GM18498 (cell line): ENCODE data around the gene NRSN2.
"Not testable (repeated sequence)": the region's sequence is repeated elsewhere in the genome, so short reads cannot be mapped to it uniquely, and the experiment has no call there.

Experiments
- ATAC-seq: cut with Tn5 transposase; IDR thresholded peaks from one replicate; pipeline ENCODE4 v1.9.1; 2021; ENCODE audit warnings: mild to moderate bottlenecking, moderate library complexity; ENCODE audit not compliant: unreplicated experiment

Gene NRSN2

DNA sequence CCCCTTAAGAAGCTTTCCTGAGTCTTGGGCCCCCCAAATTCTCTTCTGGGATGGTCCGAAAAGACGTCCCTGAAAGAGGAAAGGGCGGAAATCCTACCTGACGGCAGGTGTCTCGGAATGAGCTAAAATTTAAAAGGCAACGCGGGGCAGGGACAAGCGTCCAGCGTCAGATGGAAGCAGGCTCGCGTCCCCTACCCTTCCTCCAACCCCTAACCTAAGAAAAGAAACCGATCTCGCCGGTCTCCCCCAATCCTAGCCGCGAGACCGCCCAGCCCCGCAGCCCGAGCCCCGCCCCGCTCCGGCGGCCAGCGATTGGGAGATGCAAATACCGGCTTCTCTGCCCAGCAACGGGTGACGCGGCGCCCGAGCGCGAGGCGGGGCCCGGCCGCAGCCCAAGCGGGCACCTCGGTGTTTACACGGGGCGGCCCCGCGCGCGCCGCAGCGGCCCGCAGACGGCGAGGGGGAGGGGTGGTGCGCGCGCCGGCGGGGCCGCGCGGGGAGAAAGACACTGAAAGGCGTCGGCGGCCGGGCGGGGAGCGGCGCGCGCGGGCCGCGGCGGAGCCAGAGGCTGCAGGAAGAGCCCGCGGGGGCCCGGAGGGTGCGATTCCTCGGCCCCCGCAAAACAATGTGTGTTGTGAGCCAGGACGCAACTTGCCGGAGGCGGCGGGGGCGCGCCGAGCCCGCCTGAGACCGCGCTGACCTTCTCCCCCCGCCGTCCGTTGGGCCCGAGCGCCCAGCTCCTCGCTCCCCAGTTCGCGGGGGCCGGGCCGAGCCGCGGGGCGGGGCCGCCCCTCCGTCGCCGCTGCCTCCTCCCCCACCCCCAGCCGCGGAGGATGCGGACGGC is 21.6 kb upstream of the NRSN2 start, which contains the start of gene SOX12:
Gene SOX12 (plus strand): TSS at position 508 of the 844 bp plus-strand sequence. CDS start 373 bp downstream, outside the sequence.
- peak; percentile 78 for ATAC-seq

DNA sequence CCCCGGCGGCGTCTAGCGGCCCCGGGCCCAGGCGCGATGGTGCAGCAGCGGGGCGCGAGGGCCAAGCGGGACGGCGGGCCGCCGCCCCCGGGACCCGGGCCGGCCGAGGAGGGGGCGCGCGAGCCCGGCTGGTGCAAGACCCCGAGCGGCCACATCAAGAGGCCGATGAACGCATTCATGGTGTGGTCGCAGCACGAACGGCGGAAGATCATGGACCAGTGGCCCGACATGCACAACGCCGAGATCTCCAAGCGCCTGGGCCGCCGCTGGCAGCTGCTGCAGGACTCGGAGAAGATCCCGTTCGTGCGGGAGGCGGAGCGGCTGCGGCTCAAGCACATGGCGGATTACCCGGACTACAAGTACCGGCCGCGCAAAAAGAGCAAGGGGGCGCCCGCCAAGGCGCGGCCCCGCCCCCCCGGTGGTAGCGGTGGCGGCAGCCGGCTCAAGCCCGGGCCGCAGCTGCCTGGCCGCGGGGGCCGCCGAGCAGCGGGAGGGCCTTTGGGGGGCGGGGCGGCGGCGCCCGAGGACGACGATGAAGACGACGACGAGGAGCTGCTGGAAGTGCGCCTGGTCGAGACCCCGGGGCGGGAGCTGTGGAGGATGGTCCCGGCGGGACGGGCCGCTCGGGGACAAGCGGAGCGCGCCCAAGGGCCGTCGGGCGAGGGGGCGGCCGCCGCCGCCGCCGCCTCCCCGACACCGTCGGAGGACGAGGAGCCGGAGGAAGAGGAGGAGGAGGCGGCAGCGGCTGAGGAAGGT is 20.8 kb upstream of the NRSN2 start:
- ATAC-seq: peak; percentile 5

DNA sequence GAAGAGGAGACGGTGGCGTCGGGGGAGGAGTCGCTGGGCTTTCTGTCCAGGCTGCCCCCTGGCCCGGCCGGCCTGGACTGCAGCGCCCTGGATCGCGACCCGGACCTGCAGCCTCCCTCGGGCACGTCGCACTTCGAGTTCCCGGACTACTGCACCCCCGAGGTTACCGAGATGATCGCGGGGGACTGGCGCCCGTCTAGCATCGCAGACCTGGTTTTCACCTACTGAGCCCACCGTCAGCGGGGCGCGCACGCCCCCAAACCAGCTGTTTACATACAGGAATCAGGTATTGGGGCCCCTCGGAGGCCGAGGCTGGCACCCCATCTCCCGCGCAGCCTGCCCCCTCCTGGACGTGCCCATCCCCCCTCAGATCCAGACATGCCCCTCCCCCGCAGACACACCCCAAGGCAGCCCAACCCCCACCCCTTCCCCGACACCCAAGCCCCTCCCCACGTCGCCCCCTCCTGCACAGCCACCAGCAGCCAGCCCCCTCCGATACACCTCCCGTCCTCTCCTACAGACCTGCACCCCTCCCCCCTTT is 20.2 kb upstream of the NRSN2 start:
- ATAC-seq: no peak

DNA sequence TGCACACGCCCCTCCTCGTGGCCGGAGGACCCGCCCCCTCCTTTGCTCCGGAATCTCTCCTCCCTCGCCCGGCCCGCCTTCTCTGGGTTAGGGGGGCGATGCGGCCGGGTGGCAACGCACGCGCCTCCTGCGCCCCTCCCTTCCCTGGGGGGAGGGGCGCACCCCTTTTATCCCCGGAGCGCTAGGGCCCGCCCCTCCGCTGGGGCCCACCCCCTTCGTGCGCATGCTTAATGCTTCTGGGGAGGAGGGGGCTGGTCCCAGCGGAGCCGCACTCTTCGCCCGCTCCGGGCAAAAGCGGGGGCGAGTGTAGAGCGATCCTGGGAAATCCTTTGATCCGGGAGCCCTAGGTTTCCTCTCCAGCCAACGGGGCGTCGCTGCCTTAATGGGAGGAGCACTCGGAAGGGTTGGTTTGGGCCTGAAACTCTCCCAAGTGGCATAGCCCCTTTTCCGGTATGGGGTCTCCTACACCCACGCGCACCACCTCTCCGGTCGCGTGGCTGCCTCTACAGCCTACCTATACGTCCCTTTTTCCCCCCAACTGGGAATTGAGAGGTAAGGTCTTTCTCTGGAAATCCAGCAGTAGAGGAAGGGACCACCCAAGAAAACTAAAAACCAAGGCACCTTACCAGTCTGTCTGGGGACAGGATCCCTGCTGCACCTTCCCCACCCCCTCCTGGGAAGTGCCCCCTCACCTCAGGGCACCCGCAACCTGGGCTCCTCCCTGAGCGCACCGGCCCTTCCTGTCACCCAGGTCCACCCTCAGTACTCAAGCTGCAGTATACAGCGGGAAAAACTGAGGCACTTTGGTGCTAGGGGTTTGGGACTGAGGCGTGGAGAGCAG is 19.5 kb upstream of the NRSN2 start:
- no peak for ATAC-seq

DNA sequence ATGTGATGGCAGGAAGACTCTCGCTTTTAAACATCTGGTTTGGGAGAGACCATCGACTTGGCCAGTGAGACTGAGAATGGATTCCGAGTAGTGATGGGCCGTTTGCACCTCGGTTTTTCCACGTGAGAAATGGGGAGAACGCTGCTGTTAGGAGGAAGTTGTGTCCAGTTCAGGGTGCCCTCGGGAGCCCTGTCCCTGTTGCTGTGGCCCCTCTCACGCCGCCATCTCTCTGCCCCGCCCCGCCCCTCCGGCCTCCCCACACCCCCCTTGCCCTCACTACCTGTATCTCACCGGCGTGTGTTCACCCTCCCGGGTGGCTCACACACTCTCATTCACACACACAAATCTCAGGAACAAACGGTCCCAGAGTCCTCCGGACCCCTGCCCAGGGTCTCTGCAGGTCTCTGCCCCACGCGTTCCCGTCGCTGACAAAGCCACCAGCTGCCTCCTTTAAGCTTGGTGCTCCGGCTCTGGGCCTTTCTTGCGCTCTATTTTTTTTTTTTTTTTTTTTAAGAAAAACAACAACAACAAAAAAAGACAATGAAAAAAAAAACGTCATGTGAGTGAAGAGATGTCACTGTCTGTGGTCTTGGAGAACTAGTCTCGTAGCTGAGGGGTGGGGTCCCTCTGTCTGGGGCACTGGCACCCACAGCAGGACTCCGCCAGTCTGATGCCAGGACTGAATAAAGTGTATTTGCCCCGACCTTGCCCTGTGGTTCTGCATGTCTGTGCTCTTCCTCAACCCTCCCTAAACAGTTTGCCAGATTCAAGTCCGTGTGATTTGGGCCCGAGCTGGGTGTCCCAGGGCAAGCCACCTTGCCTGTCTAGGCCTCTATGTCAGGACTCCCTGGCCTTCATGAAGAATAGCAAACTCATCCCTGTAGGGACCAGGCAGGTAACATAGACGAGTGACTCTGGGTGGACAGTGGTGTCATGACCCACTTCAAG is 18.6 kb upstream of the NRSN2 start:
- no peak for ATAC-seq

DNA sequence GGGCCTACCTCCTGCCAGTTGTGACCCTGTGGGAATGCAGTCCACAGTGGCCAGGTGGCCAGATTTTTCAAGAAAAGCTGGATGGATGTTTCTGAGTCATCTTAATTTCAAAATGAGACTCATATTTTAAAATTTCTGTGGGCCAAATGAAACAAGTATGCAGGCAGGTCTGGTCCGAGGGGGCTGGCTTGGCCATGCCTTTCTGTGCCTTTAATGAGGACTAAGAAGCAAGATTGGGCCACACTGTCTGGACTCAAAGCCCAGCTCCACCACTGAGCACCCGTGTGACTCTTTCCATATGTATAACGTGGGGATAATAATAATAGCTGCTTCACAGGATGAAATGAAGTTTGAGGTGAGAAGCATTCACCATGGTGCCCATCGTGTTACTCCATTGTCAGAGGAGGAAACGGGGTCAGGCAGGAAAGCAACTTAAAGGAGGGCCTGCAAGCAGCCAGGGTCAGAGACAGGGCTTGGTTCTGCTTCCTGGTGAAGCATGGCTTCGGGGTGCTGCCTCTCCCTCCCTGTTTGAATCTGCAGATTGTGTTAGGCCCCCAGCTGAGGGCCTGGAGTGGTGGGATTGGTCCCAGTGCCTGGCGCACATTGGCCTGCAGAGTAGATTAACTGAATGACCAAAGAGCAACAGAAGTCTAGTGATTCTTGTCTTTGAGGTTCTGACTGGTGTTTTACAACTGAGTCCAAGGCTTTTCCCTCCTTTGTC is 17.8 kb upstream of the NRSN2 start:
- no peak for ATAC-seq

DNA sequence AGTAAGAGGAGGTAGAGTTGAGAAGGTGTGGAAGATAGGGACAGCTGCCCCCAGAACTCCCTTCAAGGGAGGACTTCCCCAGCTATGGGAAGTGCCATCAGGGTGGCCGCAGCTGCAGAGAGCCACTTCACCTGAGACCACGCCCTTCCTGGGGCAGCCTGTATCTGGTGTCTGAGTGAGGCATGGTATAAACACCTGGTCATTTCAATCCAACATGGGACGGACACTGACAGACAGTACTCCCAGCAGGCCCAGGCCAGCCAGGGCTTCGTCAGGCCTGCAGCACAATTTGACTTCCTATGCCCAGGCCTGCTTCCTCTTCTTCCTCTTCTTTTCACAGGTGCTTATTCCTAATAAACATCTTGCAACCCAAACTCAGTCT is 17.1 kb upstream of the NRSN2 start:
- ATAC-seq: no peak

DNA sequence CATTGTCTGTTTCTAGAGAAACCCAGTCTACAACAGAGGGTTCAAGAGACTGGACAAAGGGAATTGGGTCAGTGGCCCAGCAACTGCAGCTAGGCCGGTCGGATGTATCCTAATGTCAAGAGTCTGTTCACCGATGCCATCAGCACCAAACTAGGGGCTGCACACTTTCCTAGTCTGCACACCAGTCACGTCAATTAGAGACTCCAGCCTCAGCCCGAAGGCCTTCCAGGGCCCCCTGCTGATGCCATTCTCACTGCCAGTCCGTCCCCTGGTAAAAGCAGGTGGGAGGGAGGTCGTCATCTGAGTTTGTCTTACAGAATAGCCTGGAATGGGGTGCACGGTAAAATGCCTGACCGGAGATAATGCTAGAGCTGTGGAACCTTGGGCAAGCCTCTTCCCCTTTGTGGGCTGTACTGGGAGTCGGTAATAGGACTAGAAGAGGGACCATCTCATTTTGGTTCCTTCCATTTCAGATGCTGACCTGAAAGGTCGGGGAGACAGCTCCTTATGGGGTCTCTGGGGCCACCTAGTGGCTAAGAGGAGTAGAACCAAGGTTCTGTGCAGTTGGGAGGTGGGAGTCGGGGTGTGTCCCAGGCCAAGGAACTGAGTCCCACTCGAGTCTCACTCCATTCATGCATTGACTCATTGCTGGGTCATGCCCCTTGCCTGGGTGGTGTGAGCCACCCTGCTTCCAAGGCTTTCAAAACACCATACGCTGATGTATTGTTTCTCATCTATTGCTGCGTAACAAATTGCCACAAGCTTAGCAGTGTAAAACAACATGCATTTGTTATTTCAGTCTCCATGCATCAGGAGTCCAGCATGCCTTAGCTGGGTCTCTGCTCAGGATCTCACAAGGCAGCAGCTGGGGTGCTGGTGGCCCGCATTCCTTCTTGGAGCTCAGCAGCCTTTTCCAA is 16.4 kb upstream of the NRSN2 start:
- peak; percentile 36 for ATAC-seq

DNA sequence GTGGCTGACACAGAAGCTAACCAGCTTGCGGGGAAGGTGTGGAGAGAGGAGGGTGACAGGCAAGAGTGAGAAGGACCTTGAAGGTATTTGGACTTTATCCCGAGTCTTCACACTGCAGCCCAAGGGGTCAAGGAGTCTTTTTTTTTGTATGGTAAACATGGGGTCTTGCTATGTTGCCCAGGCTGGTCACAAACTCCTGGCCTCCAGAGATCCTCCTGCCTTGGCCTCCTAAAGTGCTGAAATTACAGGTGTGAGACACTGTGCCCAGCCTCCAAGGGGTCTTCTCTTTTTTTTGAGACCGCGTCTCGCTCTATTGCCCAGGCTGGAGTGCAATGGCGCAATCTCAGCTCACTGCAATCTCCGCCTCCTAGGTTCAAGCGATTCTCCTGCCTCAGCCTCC is 12.3 kb upstream of the NRSN2 start:
- no peak for ATAC-seq

DNA sequence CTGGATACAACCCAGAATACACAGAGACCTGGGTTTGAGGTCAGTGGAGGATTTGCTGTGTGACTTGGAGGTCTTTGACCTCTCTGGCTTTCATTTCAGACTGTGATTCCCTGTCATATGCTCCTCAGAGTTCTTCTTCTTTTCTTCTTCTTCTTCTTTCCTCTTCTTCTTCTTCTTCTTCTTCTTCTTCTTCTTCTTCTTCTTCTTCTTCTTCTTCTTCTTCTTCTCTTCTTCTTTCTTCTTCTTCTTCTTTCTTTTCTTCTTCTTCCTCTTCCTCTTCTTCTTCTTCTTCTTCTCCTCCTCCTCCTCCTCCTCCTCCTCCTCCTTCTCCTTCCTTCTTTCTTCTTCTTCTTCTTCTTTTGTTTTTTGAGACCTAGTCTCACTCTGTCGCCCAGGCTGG is 10.9 kb upstream of the NRSN2 start:
- not testable (repeated sequence) for ATAC-seq

DNA sequence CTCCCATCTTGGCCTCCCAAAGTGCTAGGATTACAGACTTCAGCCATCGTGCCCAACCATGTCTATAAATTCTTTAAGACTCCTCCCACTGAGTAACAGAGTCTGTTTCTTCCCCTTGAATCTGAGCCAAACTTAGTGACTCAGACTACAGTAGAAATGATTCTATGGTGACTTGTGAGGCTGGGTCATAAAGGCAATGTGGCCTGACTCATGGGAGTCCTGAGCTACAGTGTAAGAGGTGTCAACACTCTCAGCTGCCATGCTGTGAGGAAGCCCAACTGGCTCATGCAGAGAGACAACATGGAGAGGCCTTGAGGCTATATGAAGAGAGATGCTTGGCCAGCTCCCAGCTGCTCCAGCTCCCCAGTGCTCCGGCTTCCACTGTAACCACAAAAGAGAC is 5.2 kb upstream of the NRSN2 start:
- no peak for ATAC-seq

DNA sequence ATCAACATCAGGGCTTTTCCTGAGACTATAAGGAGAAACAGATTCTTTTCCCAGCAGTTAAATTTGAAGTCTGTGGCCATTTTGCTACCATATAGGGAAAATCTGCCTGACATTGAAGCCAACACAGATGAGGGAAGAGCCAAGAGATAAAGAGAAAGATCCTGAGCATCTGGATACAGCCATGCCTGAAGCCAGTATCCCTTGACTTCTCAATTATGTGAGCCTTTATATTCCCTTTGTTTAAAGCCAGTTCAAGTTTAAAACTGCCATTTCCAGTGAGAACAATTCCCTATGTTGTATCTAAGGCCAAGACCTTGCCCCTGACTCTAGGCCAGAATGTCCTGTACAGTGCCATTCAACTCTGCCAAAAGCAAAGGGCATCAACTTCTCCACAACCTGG is 3.8 kb upstream of the NRSN2 start:
- ATAC-seq: no peak

DNA sequence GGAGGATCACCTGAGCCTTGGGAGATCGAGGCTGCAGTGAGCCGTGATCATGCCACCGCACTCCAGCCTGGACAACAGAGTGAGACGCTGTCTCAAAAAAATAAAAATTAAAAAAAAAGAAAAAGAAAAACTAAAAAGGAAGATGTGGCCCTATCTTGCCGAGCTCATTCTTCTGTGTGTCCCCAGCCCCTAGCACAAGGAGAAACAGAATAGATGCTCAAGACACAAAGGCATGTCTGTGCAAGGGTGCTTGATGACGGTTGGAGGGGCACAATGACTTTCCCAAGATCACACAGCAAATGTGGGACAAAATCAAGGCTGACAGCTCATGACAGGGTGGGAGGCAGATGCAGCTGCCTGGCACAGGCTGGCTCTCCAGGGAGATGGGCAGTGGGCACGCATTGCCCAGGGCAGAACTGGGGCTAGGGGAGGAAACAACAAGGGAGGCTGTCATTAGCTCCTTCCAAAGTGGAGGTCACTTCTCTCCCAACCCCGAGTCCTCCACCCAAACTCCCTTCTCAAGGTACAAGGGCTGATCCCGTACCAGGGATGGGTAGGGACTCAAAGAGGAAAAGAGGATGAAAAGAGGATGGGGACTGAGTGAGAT is 775 bp upstream of the NRSN2 start:
- no peak for ATAC-seq

DNA sequence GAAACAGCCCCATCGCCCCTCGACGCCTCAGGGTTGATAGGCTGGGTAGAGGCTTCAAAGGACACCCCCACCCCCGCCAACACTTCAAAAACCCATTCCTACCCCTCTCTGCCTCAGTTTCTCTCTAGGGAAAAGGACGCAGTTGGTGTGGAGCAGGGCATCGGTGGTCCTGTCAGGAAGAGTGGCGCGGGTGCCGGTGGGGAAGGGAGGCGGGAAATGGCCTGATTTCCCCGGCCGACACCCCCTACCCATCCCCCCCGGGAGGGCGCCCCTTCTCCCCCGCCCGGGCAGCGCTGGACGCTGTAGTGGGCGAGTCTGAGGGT is 367 bp downstream of the NRSN2 start:
- peak; percentile 6 for ATAC-seq

DNA sequence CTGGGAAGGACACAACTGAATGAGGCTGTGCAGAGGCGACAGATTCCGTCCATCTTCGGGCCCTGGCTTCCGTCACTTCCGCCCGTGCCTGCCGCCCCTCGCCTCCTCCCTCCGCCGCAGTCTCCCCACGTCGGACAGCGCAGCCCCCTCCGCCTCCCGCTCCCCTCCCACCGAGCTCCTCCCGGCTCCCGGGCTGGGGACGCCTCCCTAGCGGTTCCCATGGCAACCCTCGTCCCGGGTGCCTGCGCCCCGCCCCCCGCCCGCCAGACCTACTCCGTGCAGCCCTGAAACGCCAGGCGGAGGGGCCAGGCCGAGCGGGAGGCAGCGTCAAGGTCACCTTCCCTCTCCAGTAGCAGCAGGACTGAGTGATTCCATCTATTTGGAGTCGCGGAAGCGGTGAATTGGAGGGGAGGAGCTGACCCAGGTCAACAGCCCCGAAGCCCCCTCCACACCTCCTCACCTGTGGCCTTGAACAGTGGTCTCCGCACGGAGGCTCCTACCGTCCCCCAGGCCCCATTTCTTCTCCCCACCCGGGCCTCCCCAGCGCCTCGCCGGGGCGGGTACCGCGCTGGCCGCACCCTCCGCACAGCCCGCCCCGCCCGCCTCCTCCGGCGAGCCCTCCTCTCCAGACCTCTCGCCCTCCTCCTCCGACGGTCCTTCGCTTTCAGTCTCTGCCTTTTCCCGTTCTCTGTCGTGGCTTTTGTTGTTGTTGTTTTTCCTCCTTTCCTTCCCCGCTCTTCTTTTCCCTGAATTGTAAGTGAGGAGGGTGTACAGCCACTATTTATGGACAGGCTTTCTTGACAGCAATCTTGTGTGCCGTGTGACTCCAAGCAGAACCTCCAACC is 951 bp downstream of the NRSN2 start:
- peak; percentile 80 for ATAC-seq

DNA sequence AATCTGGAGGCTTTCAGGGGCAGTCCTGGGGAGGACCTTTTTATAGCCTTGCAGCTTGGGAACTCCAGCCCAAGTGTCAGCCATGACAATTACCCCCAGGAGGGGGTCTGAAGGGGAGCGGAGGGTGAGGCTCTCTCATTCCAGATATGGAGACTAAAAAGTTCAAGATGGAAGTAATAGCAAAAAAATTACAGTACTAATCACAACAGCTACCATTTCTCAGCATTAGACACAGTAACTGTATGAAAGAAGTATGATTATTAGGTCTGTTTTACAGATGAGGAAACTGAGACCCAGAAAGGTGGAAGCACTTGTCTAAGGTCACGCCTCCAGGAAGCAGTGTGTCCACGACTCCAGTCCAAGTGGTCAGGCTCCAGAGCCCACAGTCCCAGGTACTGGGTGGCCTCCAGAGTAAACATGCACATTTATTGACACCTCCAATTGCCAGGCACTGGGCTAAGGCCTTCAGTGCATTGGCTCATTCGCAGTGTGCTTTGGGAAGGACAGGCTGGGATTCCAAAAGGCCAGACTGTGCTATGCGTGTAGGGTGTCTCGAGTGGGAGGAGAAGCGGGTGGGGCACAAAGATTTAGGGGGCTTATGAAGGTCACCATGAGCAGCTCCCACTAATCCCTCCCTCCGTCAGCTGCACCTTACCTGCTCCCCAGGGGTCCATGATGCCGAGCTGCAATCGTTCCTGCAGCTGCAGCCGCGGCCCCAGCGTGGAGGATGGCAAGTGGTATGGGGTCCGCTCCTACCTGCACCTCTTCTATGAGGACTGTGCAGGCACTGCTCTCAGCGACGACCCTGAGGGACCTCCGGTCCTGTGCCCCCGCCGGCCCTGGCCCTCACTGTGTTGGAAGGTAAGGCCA is 2.3 kb downstream of the NRSN2 start:
- ATAC-seq: no peak
